GM23248 (cell line): ENCODE data around the gene RNF14. TPM values are rescaled to one million over a fixed set of nuclear protein-coding genes. Genes with fewer than 3 reads are reported as not detected.
A peak's percentile ranks its signal among the peaks of the same experiment; 100 is the strongest.

Experiments
- DNase-seq: peaks from one replicate; pipeline ENCODE4 v3.0.0-alpha.2; 2015
- H2AFZ ChIP-seq: fragments of 200-600 bp; sonication (generic); 2 replicates; pipeline ENCODE4 v1.6.1; 2016; ENCODE audit warnings: antibody characterized with exemption
- H3F3A ChIP-seq: fragments of 200-600 bp; sonication (generic); 2 replicates; pipeline ENCODE4 v1.6.1; 2016; ENCODE audit warnings: mild to moderate bottlenecking, antibody characterized with exemption, mixed run types; ENCODE audit not compliant: insufficient read depth
- H3K27ac ChIP-seq: fragments of 200-600 bp; sonication (generic); 2 replicates; pipeline ENCODE4 v1.5.1; 2016; ENCODE audit warnings: mild to moderate bottlenecking
- H3K27me3 ChIP-seq: fragments of 200-600 bp; sonication (generic); replicated peaks from 2 replicates; pipeline ENCODE4 v1.6.1; 2016; ENCODE audit warnings: mild to moderate bottlenecking; ENCODE audit not compliant: insufficient read depth
- H3K36me3 ChIP-seq: fragments of 200-600 bp; sonication (generic); 2 replicates; pipeline ENCODE4 v1.6.1; 2016; ENCODE audit warnings: low read depth, mild to moderate bottlenecking
- H3K4me1 ChIP-seq: fragments of 200-600 bp; sonication (generic); 2 replicates; pipeline ENCODE4 v1.6.1; 2016; ENCODE audit warnings: mild to moderate bottlenecking; ENCODE audit not compliant: insufficient read depth
- H3K4me2 ChIP-seq: fragments of 200-600 bp; sonication (generic); one replicate; pipeline ENCODE4 v1.6.1; 2016; ENCODE audit warnings: mild to moderate bottlenecking; ENCODE audit not compliant: unreplicated experiment
- H3K4me3 ChIP-seq: fragments of 200-600 bp; sonication (generic); 2 replicates; pipeline ENCODE4 v1.5.1; 2016; ENCODE audit warnings: mild to moderate bottlenecking
- H3K79me2 ChIP-seq: fragments of 200-600 bp; sonication (generic); 2 replicates; pipeline ENCODE4 v1.6.1; 2016; ENCODE audit warnings: mild to moderate bottlenecking; ENCODE audit not compliant: insufficient read depth
- H3K9ac ChIP-seq: fragments of 200-600 bp; sonication (generic); 2 replicates; pipeline ENCODE4 v1.6.1; 2016; ENCODE audit warnings: mild to moderate bottlenecking
- H3K9me2 ChIP-seq: fragments of 200-600 bp; sonication (generic); 2 replicates; pipeline ENCODE4 v1.6.1; 2016; ENCODE audit warnings: mixed run types, mild to moderate bottlenecking, moderate library complexity; ENCODE audit not compliant: insufficient read depth
- H3K9me3 ChIP-seq: fragments of 200-600 bp; sonication (generic); one replicate; pipeline ENCODE4 v1.6.1; 2017; ENCODE audit warnings: low read depth
- H4K20me1 ChIP-seq: fragments of 200-600 bp; sonication (generic); 2 replicates; pipeline ENCODE4 v1.6.0; 2016; ENCODE audit not compliant: insufficient read depth
- EZH2 ChIP-seq: fragments of 200-600 bp; sonication (generic); IDR thresholded peaks from 2 replicates; pipeline ENCODE4 v1.6.1; 2018; ENCODE audit warnings: antibody characterized with exemption, mild to moderate bottlenecking; ENCODE audit not compliant: insufficient read depth, poor library complexity, severe bottlenecking
- EZH2phosphoT487 ChIP-seq: fragments of 200-600 bp; sonication (generic); IDR thresholded peaks from 2 replicates; pipeline ENCODE4 v1.6.1; 2018; ENCODE audit warnings: antibody characterized with exemption, moderate library complexity, mild to moderate bottlenecking, low read depth; ENCODE audit not compliant: insufficient read depth
- WGBS, 2 experiments: methylation state at CpG; one replicate each; pipeline ENCODE4 v1.1.6; 2015 to 2017; ENCODE audit warnings: low lambda C conversion rate in 2 of 2, low coverage in 1 of 2; ENCODE audit errors: missing lambda C conversion rate in 2 of 2; 5-methylcytosine and 5-hydroxymethylcytosine counted together
- in situ Hi-C: fragments of 300-500 bp; cut with MboI; formaldehyde crosslinking; loops from 2 replicates; pipeline ENCODE4 v1.15.0; 2020
- polyA plus RNA-seq: library from polyadenylated mRNA; unstranded; fragments of >200 nt; fragmentation: Nextera tagmentation; extraction: Ambion mirVana; gene quantifications from 2 replicates; pipeline ENCODE4 v1.2.1, GENCODE V29; 2016
- total RNA-seq: library from RNA; depleted of rRNA; stranded (reverse); fragments of >200 nt; shearing (Covaris generic); gene quantifications from 2 replicates; pipeline ENCODE4 v1.2.3, GENCODE V29; 2014

RNF14 gene
- total and polyA plus RNA-seq, 2 experiments from 2014 or later, result 77.8 to 101 TPM

DNA sequence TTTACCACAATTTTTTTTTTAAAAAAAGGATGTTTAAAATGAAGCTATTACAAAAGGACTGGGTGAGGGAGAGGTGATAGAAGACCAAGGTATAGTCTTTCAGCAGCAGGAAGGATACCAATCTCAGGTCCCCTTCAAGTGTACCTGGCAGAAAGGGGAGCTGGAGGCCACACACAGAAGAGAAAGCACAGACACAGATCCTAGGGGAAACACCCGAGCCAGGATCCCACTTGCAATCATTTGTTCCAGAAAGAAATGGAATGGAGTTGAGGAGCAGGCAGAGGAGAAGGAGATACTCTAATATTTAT, 38.3 kb downstream of the RNF14 start:
- DNase-seq, result no peak
- H3F3A ChIP-seq, result no peaks in the 10 kb centered on the region
- no peaks in the 10 kb centered on the region for H3K9me2 ChIP-seq
- H3K4me3 ChIP-seq, result no peak overlapping the region
- no peak for TF ChIP-seq EZH2
- TF ChIP-seq EZH2phosphoT487, result no peak
- in situ Hi-C loops, result loop anchor here (25.0 kb wide), 1 partner anchor 555 kb away; no protein-coding TSS in a partner anchor
- H3K9me3 ChIP-seq, result no peaks in the 10 kb centered on the region
- H4K20me1 ChIP-seq, result no peaks in the 10 kb centered on the region
- peaks cover 4% of the 10 kb centered on the region; the same call in 1 of the 2 replicates for H3K4me1 ChIP-seq
- H3K27ac ChIP-seq, result no peak overlapping the region
- H2AFZ ChIP-seq, result no peak overlapping the region
- 0 out of 2 replicates have a peak, but pooled peaks cover 3% of the 10 kb centered on the region for H3K36me3 ChIP-seq
- H3K79me2 ChIP-seq, result no peaks in the 10 kb centered on the region
- 91 to 94% methylated on average over 1 of the region's 1 CpG for WGBS, 2 experiments
- no peak overlapping the region for H3K4me2 ChIP-seq
- no peaks in the 10 kb centered on the region for H3K27me3 ChIP-seq
- H3K9ac ChIP-seq, result no peak overlapping the region

DNA sequence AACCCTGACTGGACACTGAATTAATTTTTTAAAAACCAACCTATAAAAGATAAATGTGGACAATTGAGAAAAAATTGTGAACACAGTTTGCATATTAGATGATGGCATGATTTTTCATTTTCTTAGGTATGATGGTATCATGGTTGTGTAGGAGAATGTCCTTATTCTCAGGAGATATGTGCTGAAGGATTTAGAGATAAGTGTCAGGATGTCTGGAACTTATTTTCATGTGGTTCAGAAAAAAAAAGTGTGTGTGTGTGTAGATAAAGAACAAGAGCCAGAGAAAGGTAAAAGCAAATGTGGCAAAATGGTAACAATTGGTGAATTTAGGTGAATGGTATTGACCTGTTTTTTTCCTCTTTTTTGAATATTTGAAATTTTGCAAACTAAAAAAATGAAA, 39.9 kb downstream of the RNF14 start:
- TF ChIP-seq EZH2, result no peak
- no peak for TF ChIP-seq EZH2phosphoT487
- DNase-seq, result no peak
- no peaks in the 10 kb centered on the region for H4K20me1 ChIP-seq
- H3K27me3 ChIP-seq, result no peaks in the 10 kb centered on the region
- H3F3A ChIP-seq, result peaks cover 7% of the 10 kb centered on the region
- no peak overlapping the region for H3K27ac ChIP-seq
- H3K9me3 ChIP-seq, result no peaks in the 10 kb centered on the region
- in situ Hi-C loops, result loop anchor here (25.0 kb wide), 1 partner anchor 553 kb away; no protein-coding TSS in a partner anchor
- H3K4me3 ChIP-seq, result no peak overlapping the region
- H3K36me3 ChIP-seq, result no peaks in the 10 kb centered on the region
- H3K4me1 ChIP-seq, result peaks cover 11% of the 10 kb centered on the region
- H3K79me2 ChIP-seq, result no peaks in the 10 kb centered on the region
- H3K4me2 ChIP-seq, result no peak overlapping the region
- no peaks in the 10 kb centered on the region for H3K9me2 ChIP-seq
- no peak overlapping the region for H3K9ac ChIP-seq
- no peak overlapping the region for H2AFZ ChIP-seq

- Histone ChIP-seq H3K4me1 (peaks cover 22% of the 10 kb centered on the region), H3K9me3 (no peaks in the 10 kb centered on the region), H3K79me2 (no peaks in the 10 kb centered on the region), H3F3A (peaks cover 18% of the 10 kb centered on the region), H3K36me3 (no peaks in the 10 kb centered on the region), H3K4me2 (no peak overlapping the region), H3K9me2 (no peaks in the 10 kb centered on the region), H4K20me1 (no peaks in the 10 kb centered on the region), H2AFZ (no peak overlapping the region), H3K4me3 (no peak overlapping the region), H3K9ac (no peak overlapping the region), H3K27me3 (no peaks in the 10 kb centered on the region), H3K27ac (no peak overlapping the region)
- TF ChIP-seq EZH2phosphoT487 (no peak), EZH2 (no peak)
- in situ Hi-C loops, result loop anchor here (25.0 kb wide), 1 partner anchor 552 kb away; no protein-coding TSS in a partner anchor
- 92 to 97% methylated on average over 4 of the region's 4 CpGs for WGBS, 2 experiments
- DNase-seq, result no peak
Observed at GRCh38 chr5:142009886-142010285, 41.0 kb downstream of the RNF14 start.

DNA sequence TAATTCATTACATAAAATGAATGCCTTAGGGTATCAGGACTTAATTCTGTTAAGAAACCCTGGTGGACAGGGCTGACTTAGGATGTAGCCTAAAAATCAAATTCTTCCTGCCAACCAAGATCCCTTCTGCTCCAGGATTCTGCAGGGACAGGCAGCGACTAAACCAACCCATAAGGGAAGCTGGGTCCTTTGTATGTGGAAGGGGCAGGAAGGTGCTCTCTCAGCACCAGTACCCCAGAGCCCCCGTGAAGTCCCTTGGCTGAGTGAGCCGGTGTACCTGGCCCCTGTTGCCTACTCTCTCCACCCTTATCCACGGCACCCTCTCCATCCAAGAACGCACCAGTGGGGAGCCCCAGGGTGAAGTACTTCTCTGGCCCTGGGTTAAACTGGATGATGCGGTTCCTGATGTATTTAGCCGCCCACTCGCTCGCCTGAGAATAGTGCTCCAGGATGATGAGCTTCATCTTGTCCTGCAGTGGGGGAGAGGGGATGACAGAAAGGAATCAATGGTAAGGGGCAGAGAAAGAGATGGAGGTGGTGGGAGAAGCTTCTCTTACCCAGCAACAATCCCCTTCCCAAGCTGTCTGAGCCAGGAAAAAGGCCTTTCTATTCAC, 42.8 kb downstream of the RNF14 start:
- Histone ChIP-seq H3K9me3 (no peaks in the 10 kb centered on the region), H3K4me3 (peak overlapping the region; percentile 84), H3K79me2 (no peaks in the 10 kb centered on the region), H3K4me1 (peaks cover 39% of the 10 kb centered on the region), H3K36me3 (no peaks in the 10 kb centered on the region), H3K9ac (peak overlapping the region; percentile 90), H2AFZ (peak overlapping the region; percentile 83), H3K27ac (no peak overlapping the region), H3F3A (peaks cover 34% of the 10 kb centered on the region), H3K27me3 (no peaks in the 10 kb centered on the region), H4K20me1 (no peaks in the 10 kb centered on the region), H3K4me2 (peak overlapping the region; percentile 93), H3K9me2 (no peaks in the 10 kb centered on the region)
- no peak for DNase-seq
- in situ Hi-C loops, result loop anchor here (25.0 kb wide), 1 partner anchor 551 kb away; no protein-coding TSS in a partner anchor
- no peak for TF ChIP-seq EZH2phosphoT487
- TF ChIP-seq EZH2, result no peak
- WGBS, 2 experiments, result 92 to 96% methylated on average over 9 of the region's 9 CpGs

- peak; percentile 65 for DNase-seq
- H3K9me3 ChIP-seq, result no peaks in the 10 kb centered on the region
- no peaks in the 10 kb centered on the region for H3K27me3 ChIP-seq
- peaks cover 39% of the 10 kb centered on the region for H3K4me1 ChIP-seq
- H3K4me3 ChIP-seq, result peak overlapping the region; percentile 84
- WGBS, 2 experiments, result 4% methylated on average over 14 to 18 of the region's 18 CpGs
- in situ Hi-C loops, result loop anchor here (25.0 kb wide), 1 partner anchor 550 kb away; no protein-coding TSS in a partner anchor
- no peaks in the 10 kb centered on the region for H3K36me3 ChIP-seq
- no peak overlapping the region for H3K27ac ChIP-seq
- TF ChIP-seq EZH2phosphoT487, result no peak
- TF ChIP-seq EZH2, result no peak
- H3F3A ChIP-seq, result peaks cover 35% of the 10 kb centered on the region
- H3K9me2 ChIP-seq, result no peaks in the 10 kb centered on the region
- H2AFZ ChIP-seq, result peak overlapping the region; percentile 83
- peak overlapping the region; percentile 93 for H3K4me2 ChIP-seq
- H3K79me2 ChIP-seq, result no peaks in the 10 kb centered on the region
- peak overlapping the region; percentile 90 for H3K9ac ChIP-seq
- no peaks in the 10 kb centered on the region for H4K20me1 ChIP-seq
Observed at GRCh38 chr5:142012186-142012785, 43.4 kb downstream of the RNF14 start.
